ENCODE data around the gene LIX1.

The LIX1 gene

GRCh38 chr5:97076098-97076497 lies 66.3 kb downstream of the LIX1 start:
- no peak for DNase-seq

GRCh38 chr5:97075649-97076048 lies 66.8 kb downstream of the LIX1 start:
- no peak for DNase-seq

- no peak for DNase-seq
These were observed 67.4 kb downstream of the LIX1 start for GRCh38 chr5:97074859-97075489.

- no peak for DNase-seq
These were observed 69.0 kb downstream of the LIX1 start for GRCh38 chr5:97073420-97073819.

- DNase-seq, result no peak
These were observed 69.7 kb downstream of the LIX1 start for GRCh38 chr5:97072696-97073095.

- DNase-seq, result no peak
These were observed 70.4 kb downstream of the LIX1 start for GRCh38 chr5:97071993-97072392.

GRCh38 chr5:97071101-97071500 lies 71.3 kb downstream of the LIX1 start:
- peak in 19 of 56 donors; percentile 1 to 56 (median 13) for DNase-seq

- DNase-seq, result no peak
These were observed 72.2 kb downstream of the LIX1 start for GRCh38 chr5:97070234-97070633.

GRCh38 chr5:97067296-97067850 lies 75.0 kb downstream of the LIX1 start:
- DNase-seq, result no peak

- no peak for DNase-seq
These were observed 76.9 kb downstream of the LIX1 start for GRCh38 chr5:97065475-97065874.

- peak in 2 of 56 donors; percentile 8 to 12 for DNase-seq
These were observed 79.2 kb downstream of the LIX1 start for GRCh38 chr5:97063251-97063650.

- DNase-seq, result no peak
These were observed 80.4 kb downstream of the LIX1 start for GRCh38 chr5:97062046-97062445.

- no peak for DNase-seq
These were observed 86.1 kb downstream of the LIX1 start for GRCh38 chr5:97056263-97056662.

- DNase-seq, result no peak
These were observed 93.2 kb downstream of the LIX1 start for GRCh38 chr5:97049175-97049574.

GRCh38 chr5:97047076-97047475 lies 95.3 kb downstream of the LIX1 start:
- no peak for DNase-seq

GRCh38 chr5:97046270-97046982 lies 96.0 kb downstream of the LIX1 start:
- no peak for DNase-seq

GRCh38 chr5:97044052-97044451 lies 98.4 kb downstream of the LIX1 start:
- DNase-seq, result peak in 4 of 56 donors; percentile 3 to 28 (median 10)

- DNase-seq, result no peak
These were observed 98.9 kb downstream of the LIX1 start for GRCh38 chr5:97043511-97043910.

- DNase-seq, result no peak
These were observed 99.4 kb downstream of the LIX1 start for GRCh38 chr5:97042996-97043395.
